Measurements from ENCODE around the gene ZKSCAN1.
A peak's percentile ranks its signal among the peaks of the same experiment; 100 is the strongest.

ZKSCAN1 gene

DNA sequence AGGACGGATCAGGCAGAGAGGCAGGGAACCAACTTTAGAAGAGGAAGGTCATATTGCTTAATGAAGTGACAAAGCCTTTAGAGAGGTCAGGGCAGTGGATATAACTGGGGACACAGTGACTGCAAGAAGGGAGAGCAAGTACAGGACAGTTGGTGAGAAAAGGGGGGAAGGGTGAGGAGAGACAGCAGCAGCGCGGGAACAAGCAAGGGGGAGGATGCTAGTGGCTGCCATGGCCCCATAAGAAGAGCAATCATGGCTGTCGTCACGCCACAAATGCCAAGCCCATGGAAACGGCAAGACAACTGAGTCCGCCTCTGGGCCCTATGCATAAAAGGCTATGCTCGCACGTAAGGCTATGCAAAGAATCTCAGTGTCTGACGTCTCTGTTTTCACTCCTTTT is 57.1 kb downstream of the ZKSCAN1 start:
- Mint-ChIP-seq H3K9me3 (ENCODE audit: low read depth) (peaks cover 10% of the 10 kb centered on the region), H3K4me3 (no peak overlapping the region), H3K4me1 (ENCODE audit: low read depth) (peaks cover 4% of the 10 kb centered on the region), H3K36me3 (peaks cover 52% of the 10 kb centered on the region), H3K27me3 (no peaks in the 10 kb centered on the region), H3K27ac (no peak overlapping the region)

DNA sequence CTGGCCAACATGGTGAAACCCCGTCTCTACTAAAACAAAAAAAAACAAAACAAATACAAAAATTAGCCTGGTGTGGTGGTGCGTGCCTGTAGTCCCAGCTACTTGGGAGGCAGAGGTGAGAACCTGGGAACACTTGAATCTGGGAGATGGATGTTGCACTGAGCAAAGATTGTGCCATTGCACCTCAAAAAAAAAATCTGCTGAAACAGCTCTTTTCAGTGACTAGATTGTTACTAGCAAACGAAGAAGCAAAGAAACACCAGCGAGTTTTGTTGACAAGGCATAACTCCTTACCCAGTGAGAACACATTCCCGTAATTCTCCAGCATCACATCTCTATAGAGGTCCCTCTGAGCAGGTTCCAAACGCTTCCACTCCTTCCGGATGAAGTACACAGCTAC is 59.4 kb downstream of the ZKSCAN1 start:
- peaks cover 13% of the 10 kb centered on the region for H3K4me1 Mint-ChIP-seq (ENCODE audit: low read depth)
- H3K27ac Mint-ChIP-seq = no peak overlapping the region
- H3K27me3 Mint-ChIP-seq = no peaks in the 10 kb centered on the region
- no peak overlapping the region for H3K4me3 Mint-ChIP-seq
- peaks cover 10% of the 10 kb centered on the region for H3K9me3 Mint-ChIP-seq (ENCODE audit: low read depth)
- H3K36me3 Mint-ChIP-seq = peaks cover 48% of the 10 kb centered on the region

DNA sequence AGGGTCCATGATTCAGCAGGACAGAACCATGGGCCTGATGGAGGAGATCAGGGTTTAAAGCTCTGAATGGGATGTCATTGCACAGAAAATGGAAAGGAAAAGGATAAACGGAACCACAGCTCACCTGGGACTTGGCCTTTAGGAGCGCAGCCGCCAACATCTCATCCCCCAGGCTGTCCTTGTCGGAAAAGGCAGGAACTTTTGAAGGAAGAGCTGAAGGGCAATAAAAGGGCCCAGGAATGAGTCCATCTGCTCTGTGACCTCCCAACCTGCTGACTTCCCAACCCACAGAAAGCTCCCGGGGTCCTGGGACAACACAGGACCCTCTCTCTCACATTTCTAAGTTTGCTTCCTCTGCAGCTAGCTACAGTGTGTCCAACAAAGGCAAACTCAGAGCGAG is 60.0 kb downstream of the ZKSCAN1 start:
- peaks cover 44% of the 10 kb centered on the region for H3K36me3 Mint-ChIP-seq
- peaks cover 18% of the 10 kb centered on the region for H3K4me1 Mint-ChIP-seq (ENCODE audit: low read depth)
- no peak overlapping the region for H3K27ac Mint-ChIP-seq
- H3K27me3 Mint-ChIP-seq = no peaks in the 10 kb centered on the region
- H3K4me3 Mint-ChIP-seq = no peak overlapping the region
- peaks cover 10% of the 10 kb centered on the region for H3K9me3 Mint-ChIP-seq (ENCODE audit: low read depth)

DNA sequence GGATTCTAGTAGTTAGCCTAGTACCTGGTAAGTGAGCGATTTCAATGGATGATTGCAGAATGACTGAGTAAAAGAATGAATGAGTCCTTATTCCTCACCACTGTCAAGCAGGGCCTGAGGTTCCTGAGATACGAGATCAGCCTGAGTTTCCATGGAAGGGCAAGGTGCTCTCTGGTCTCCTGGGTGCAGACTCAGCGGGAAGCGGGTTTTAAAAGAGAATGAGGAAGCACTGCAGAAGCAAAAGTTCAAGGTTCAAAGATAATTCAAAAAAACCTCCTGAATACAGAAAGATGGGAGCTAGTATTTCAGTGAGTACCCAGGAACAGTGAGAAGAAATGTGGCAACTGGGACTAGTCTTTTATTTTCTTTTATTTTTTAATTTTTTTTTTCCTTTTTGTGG is 61.8 kb downstream of the ZKSCAN1 start:
- Mint-ChIP-seq H3K4me3 (no peak overlapping the region), H3K4me1 (ENCODE audit: low read depth) (peaks cover 27% of the 10 kb centered on the region), H3K27ac (no peak overlapping the region), H3K36me3 (peaks cover 28% of the 10 kb centered on the region), H3K27me3 (no peaks in the 10 kb centered on the region), H3K9me3 (ENCODE audit: low read depth) (peaks cover 4% of the 10 kb centered on the region)

DNA sequence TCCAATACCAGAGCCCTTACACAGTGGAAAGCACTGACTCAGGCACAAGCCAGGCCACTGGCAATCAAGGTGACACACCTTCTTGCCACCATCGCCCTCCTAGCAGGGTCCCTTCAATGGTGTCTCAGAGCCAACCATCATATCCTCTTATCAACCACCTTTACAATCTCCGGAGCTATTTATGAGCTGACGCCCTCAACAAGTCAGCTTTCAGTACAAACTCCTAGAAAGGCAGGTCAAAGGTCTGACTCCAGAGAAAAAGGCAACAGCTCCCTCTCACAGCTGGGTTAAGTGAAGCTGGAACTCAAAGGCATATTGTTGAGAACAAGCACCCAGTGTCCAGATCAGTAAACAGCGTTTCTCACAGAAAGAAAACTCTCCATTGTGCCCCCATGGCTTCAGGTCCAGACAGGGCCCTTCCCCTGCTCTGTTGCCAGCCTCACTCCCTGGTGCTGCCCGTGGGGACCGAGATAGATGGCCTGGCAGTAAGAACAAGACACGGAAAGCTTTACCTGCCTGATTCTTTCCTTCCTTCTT is 63.7 kb downstream of the ZKSCAN1 start:
- Mint-ChIP-seq H3K4me1 (ENCODE audit: low read depth) (peaks cover 35% of the 10 kb centered on the region), H3K9me3 (ENCODE audit: low read depth) (no peaks in the 10 kb centered on the region), H3K36me3 (peaks cover 20% of the 10 kb centered on the region), H3K4me3 (peak overlapping the region; percentile 64), H3K27me3 (no peaks in the 10 kb centered on the region), H3K27ac (no peak overlapping the region)

DNA sequence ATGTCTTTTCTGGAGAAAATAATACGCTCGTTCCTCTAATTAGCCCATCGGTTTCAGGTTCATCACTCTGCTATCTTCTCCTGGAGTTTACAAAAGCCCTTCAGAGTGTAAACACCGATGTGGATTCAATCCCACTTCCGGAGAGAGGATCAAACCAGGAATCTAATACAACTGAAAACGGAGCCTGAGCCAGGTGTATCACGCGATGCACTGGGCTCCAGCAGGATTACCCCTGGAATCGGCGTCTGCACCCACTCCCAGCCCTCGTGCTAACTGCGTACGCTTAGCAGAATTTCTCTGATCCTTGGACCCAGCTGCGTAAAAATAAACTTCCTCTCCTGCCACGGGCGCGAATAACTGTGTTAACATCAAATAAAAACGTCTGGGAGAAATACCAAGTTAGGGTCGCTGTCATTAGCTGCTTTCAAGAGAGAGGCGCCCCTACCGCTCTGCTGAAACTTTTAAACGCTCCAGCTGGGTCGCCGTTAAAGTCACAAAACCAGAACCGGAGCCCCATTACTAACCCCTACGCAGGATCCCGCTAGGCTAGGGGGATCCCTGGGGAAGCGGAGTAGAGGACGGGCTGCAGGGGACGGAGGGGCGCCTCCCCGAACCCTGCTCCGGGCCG is 65.6 kb downstream of the ZKSCAN1 start:
- no peaks in the 10 kb centered on the region for H3K9me3 Mint-ChIP-seq (ENCODE audit: low read depth)
- H3K4me3 Mint-ChIP-seq = peak overlapping the region; percentile 93
- peaks cover 35% of the 10 kb centered on the region for H3K4me1 Mint-ChIP-seq (ENCODE audit: low read depth)
- peaks cover 9% of the 10 kb centered on the region for H3K36me3 Mint-ChIP-seq
- H3K27ac Mint-ChIP-seq = peak overlapping the region; percentile 82
- H3K27me3 Mint-ChIP-seq = no peaks in the 10 kb centered on the region

DNA sequence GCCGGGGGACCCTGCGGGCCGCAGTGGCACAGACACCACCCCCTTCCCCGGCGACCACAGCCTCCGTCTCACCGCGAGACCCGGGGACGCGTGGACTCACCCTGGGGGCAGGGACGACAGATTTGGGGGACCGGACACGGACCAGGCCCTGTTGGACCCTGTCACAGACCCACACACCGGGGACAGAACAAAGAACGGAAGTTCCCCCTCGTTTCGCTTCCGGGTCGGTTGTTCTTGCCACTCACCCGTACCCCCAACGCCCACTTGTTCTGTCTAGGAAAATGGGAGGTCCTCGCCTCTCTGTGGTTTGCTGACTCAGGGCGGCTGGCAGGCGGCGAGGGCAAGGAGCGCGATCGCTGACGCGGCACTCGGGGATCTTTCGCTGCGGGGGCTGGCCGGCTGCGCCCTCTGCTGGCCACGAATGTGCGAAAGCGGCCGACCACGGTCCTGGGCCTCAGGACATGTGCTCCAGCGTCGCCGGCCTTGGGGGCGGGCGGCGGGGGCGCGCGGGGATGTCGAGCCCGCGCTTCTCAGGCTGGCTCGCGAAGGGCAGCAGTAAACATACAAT is 66.2 kb downstream of the ZKSCAN1 start, which contains the start of gene ZNF3:
TSS of gene ZNF3 (minus strand) at position 189 of the 568 bp plus-strand sequence. CDS start 4,366 bp downstream, outside the sequence.
- Mint-ChIP-seq H3K27me3 (no peaks in the 10 kb centered on the region), H3K36me3 (peaks cover 8% of the 10 kb centered on the region), H3K9me3 (ENCODE audit: low read depth) (no peaks in the 10 kb centered on the region), H3K27ac (peak within 1 kb of the TSS; percentile 90), H3K4me1 (ENCODE audit: low read depth) (peaks cover 35% of the 10 kb centered on the region), H3K4me3 (peak within 1 kb of the TSS; percentile 93)

DNA sequence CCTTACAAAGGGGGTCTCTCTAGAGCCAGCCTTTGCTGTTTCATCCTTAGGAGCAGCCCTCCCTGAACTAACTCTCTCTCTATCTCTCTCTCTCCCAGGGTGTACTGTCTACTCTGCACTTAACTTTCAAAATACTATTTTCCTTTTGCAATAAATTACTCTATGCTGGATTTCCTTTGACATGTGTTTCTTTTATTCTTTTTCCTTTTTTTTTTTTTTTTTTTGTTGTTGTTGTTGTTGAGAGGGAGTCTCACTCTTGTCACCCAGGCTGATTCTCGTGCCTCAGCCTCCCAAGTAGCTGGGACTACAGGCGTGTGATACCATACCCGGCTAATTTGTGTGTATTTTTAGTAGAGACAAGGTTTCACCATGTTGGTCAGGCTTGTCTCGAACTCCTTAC is 67.6 kb downstream of the ZKSCAN1 start:
- peak overlapping the region; percentile 90 for H3K27ac Mint-ChIP-seq

DNA sequence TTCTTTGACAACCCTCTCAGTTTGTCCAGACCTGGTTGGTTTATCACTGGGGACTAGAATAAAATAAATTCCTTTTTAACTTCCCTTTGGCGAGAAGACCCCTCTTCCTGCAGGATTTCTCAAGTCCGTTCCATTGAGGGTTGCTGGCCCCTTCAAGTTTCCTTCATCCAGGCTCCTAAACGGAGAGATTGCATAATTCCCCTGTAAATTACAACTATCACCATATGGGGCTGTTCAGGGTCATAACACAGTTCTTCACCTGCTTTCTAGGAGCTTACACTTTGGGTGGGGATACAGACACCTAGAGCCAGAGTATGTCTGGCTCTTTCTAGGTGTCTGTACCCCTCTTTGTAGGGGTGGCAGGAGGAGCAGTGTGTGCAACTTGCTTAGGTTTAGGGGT is 70.1 kb downstream of the ZKSCAN1 start:
- no peak overlapping the region for H3K27ac Mint-ChIP-seq
- no peaks in the 10 kb centered on the region for H3K9me3 Mint-ChIP-seq (ENCODE audit: low read depth)
- H3K4me3 Mint-ChIP-seq = no peak overlapping the region
- peaks cover 37% of the 10 kb centered on the region for H3K4me1 Mint-ChIP-seq (ENCODE audit: low read depth)
- H3K36me3 Mint-ChIP-seq = peaks cover 3% of the 10 kb centered on the region
- H3K27me3 Mint-ChIP-seq = no peaks in the 10 kb centered on the region

More for the DNA sequence above, 67.6 kb downstream of the ZKSCAN1 start:
- Mint-ChIP-seq H3K27me3 (no peaks in the 10 kb centered on the region), H3K4me3 (peak overlapping the region; percentile 93), H3K36me3 (peaks cover 4% of the 10 kb centered on the region), H3K9me3 (ENCODE audit: low read depth) (no peaks in the 10 kb centered on the region), H3K4me1 (ENCODE audit: low read depth) (peaks cover 37% of the 10 kb centered on the region)

DNA sequence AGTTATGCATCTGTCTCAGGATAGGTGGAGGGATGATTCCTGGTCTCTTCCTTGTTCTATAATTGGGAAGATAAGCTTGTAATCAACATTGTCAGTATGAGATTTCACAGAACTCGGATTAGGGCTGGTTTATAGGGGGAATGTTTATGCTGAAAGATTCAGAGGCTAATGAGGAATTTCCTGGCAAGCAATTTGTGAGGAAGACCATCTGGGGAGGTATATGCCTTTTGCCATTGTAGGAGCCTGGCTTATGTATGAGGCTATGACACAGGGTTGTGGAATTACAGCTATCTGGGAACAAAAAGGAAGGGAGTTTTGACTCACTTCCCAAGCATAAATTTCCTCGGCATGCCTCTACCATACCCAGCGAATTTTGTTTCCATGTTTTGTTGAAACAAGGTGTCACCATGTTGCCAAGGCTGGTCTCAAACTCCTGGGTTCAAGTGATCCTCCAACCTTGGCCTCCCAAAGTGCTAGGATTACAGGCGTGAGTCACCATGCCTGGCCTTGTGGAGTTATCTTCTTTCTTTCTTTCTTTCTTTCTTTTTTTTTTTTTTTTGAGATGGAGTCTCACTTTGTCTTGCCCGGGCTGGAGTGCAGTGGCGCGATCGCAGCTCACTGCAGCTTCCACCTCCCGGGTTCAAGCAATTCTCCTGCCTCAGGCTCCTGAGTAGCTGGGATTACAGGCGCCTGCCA is 71.8 kb downstream of the ZKSCAN1 start:
- Mint-ChIP-seq H3K4me3 (peak overlapping the region; percentile 70), H3K27ac (peak overlapping the region; percentile 97), H3K9me3 (ENCODE audit: low read depth) (no peaks in the 10 kb centered on the region)

DNA sequence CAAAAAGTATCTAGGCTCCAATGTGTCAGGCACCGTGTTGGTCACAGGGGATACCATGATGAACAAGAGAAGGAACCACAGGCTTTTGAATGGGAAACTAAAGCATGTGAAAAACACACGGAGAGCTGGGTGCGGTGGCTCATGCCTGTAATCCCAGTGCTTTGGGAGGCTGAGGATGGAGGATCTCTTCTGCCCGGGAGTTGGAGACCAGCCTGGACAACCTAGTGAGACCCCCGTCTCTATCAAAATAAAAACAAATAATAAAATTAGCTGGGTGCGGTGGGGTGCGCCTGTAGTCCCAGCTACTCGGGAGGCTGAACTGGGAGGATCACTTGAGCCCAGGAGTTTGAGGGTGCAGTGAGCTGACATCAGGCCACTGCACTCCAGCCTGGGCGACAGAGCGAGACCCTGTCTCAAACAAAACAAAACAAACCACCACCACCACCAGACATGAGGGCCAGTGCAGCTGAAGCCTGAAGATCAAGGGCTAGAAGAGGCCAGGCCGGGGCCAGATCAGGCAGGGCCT is 72.8 kb downstream of the ZKSCAN1 start:
- H3K4me3 Mint-ChIP-seq = peak overlapping the region; percentile 95

More for the DNA sequence above, 71.8 kb downstream of the ZKSCAN1 start:
- peaks cover 2% of the 10 kb centered on the region for H3K36me3 Mint-ChIP-seq
- no peaks in the 10 kb centered on the region for H3K27me3 Mint-ChIP-seq
- peaks cover 39% of the 10 kb centered on the region for H3K4me1 Mint-ChIP-seq (ENCODE audit: low read depth)

DNA sequence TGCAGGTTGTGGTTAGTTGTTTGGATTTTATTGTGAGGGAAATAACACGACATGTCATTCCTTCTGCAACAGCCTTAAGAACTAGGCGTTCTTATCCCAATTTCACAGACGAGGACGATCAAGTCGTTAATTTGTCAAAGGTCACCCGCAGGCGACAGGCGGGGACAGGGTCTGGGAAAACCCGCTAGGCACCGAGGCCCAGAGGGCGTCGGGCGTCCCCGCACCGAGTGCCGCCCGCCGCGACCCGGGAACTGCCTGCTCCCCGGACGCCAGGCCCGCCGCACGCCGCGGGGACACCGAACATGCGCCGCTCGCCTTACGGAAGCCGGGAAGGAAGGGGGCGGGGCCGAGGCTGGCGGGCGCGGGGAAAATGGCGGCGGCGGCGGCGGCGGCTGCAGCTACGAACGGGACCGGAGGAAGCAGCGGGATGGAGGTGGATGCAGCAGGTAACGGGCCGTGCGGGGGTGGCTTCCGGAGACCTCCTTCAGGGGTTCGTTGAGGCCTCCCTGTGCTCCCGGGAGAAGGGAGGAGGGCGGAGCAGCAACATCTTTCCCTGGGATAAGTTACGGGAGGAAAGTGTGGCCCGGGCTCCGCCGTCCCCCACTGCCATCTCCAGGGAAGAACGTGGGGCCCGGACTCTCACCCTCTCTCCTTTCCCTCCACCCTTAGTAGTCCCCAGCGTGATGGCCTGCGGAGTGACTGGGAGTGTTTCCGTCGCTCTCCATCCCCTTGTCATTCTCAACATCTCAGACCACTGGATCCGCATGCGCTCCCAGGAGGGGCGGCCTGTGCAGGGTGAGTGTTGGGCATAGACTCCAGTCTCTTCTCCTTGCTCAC is 73.4 kb downstream of the ZKSCAN1 start, which contains the start of gene COPS6:
TSS of gene COPS6 (plus strand) at position 349 of the 837 bp plus-strand sequence. CDS start at position 371, 22 bp downstream.
- Mint-ChIP-seq H3K4me1 (ENCODE audit: low read depth) (peaks cover 31% of the 10 kb centered on the region), H3K9me3 (ENCODE audit: low read depth) (no peaks in the 10 kb centered on the region), H3K27me3 (no peaks in the 10 kb centered on the region), H3K27ac (peak within 1 kb of the TSS; percentile 97), H3K36me3 (peaks cover 2% of the 10 kb centered on the region), H3K4me3 (peak within 1 kb of the TSS; percentile 95)

More for the DNA sequence above, 72.8 kb downstream of the ZKSCAN1 start:
- peaks cover 31% of the 10 kb centered on the region for H3K4me1 Mint-ChIP-seq (ENCODE audit: low read depth)
- H3K36me3 Mint-ChIP-seq = peaks cover 2% of the 10 kb centered on the region
- H3K9me3 Mint-ChIP-seq (ENCODE audit: low read depth) = no peaks in the 10 kb centered on the region
- H3K27me3 Mint-ChIP-seq = no peaks in the 10 kb centered on the region
- H3K27ac Mint-ChIP-seq = peak overlapping the region; percentile 97

DNA sequence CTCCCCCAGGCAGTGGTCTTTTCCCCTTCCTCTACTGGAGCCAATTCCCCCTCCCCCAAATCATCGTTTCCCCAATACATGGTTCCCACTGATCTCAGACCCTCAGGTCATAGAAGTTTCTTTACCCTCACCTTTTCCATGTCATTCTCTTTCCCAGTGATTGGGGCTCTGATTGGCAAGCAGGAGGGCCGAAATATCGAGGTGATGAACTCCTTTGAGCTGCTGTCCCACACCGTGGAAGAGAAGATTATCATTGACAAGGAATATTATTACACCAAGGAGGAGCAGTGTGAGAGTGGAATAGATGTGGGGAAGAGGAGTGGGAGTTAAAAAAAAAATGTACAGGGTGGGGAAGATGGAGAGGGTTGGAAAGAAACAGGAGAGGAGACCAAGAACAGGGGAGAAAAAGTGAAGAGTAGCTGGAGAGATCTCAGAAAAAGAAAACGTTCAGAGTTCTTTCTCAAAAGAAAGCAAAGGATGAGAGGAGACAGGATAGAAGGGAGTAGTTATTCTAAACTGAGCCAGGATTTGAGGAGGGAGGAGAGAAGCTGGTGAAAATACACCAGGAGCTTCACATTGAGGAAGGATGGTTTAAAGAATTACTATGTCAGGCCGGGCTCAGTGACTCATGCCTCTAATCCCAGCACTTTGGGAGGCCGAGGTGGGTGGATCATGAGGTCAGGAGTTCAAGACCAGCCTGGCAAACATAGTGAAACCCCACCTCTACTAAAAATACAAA is 74.2 kb downstream of the ZKSCAN1 start:
- no peaks in the 10 kb centered on the region for H3K9me3 Mint-ChIP-seq (ENCODE audit: low read depth)
- peaks cover 2% of the 10 kb centered on the region for H3K36me3 Mint-ChIP-seq
- H3K27ac Mint-ChIP-seq = peak overlapping the region; percentile 93
- peaks cover 31% of the 10 kb centered on the region for H3K4me1 Mint-ChIP-seq (ENCODE audit: low read depth)
- H3K27me3 Mint-ChIP-seq = no peaks in the 10 kb centered on the region
- peak overlapping the region; percentile 95 for H3K4me3 Mint-ChIP-seq
